CD4-positive, alpha-beta T cell (primary cell): ENCODE data around the gene NEK9. TPM values are rescaled to one million over a fixed set of nuclear protein-coding genes. Genes with fewer than 3 reads are reported as not detected.

Experiments used
- ATAC-seq: fragments of 200-7000 bp; cut with Tn5 transposase; one replicate; pipeline ENCODE4 v1.10.0; 2022; ENCODE audit warnings: mild to moderate bottlenecking; ENCODE audit not compliant: poor library complexity
- CTCF ChIA-PET: fragments of 350-600 bp; sonication (Branson Sonifier 250); formaldehyde crosslinking; loops from one replicate; lab custom pipeline; 2021; ENCODE audit warnings: antibody characterized with exemption, inconsistent platforms; lab: Charles Lee
- POLR2A ChIA-PET: fragments of 350-600 bp; sonication (Branson Sonifier 250); formaldehyde crosslinking; loops from one replicate; lab custom pipeline; 2021; ENCODE audit warnings: antibody characterized with exemption, inconsistent platforms; lab: Charles Lee
- DNase-seq, 14 experiments: peaks; one replicate each; pipeline ENCODE4 v3.0.0-alpha.2; 2013 to 2020; ENCODE audit warnings: mixed read lengths in 2 of 14
- H3K27ac ChIP-seq, 2 donors: one replicate each; pipeline versions ENCODE4 v1.5.1 to v1.7.0; 2013; ENCODE audit warnings: low read length in 2 of 2, low read depth in 1 of 2, mild to moderate bottlenecking in 1 of 2
- H3K27me3 ChIP-seq, 2 experiments: 1 replicate in 1 of 2; 2 replicates in 1 of 2; pipeline versions ENCODE4 v1.6.1 to v1.7.0; 2013; ENCODE audit warnings: low read length in 2 of 2, control low read depth in 1 of 2, mild to moderate bottlenecking in 1 of 2, moderate library complexity in 1 of 2; ENCODE audit not compliant: insufficient read depth in 2 of 2, control insufficient read depth in 1 of 2
- H3K36me3 ChIP-seq: one replicate; pipeline ENCODE4 v1.6.1; 2013; ENCODE audit warnings: low read length, control low read depth; ENCODE audit not compliant: insufficient read depth
- H3K4me1 ChIP-seq: one replicate; pipeline ENCODE4 v1.6.1; 2013; ENCODE audit warnings: low read length, control low read depth; ENCODE audit not compliant: insufficient read depth
- H3K4me3 ChIP-seq: one replicate; pipeline ENCODE4 v1.5.1; 2013; ENCODE audit warnings: mild to moderate bottlenecking, low read length, moderate library complexity
- H3K9me3 ChIP-seq, 2 experiments: 1 replicate in 1 of 2; 2 replicates in 1 of 2; pipeline versions ENCODE4 v1.6.1 to v1.7.0; 2013; ENCODE audit warnings: low read length in 2 of 2, mild to moderate bottlenecking in 2 of 2, control low read depth in 1 of 2, moderate library complexity in 1 of 2; ENCODE audit not compliant: control insufficient read depth in 1 of 2, insufficient read depth in 1 of 2
- H3K27ac Mint-ChIP-seq: one replicate; pipeline ENCODE4 v1.8.0; 2020; ENCODE audit warnings: mixed read lengths
- H3K27me3 Mint-ChIP-seq: one replicate; pipeline ENCODE4 v1.8.0; 2021; ENCODE audit warnings: mixed read lengths
- H3K36me3 Mint-ChIP-seq: one replicate; pipeline ENCODE4 v1.8.0; 2021; ENCODE audit warnings: low read depth, mixed read lengths
- H3K4me1 Mint-ChIP-seq: one replicate; pipeline ENCODE4 v1.8.0; 2021; ENCODE audit warnings: low read depth, mixed read lengths
- H3K4me3 Mint-ChIP-seq: one replicate; pipeline ENCODE4 v1.8.0; 2020; ENCODE audit warnings: mild to moderate bottlenecking, mixed read lengths
- H3K9me3 Mint-ChIP-seq: one replicate; pipeline ENCODE4 v1.8.0; 2020; ENCODE audit warnings: mixed read lengths
- CTCF ChIP-seq: fragments of 200-600 bp; IDR thresholded peaks from one replicate; pipeline ENCODE4 v1.8.0; 2022; ENCODE audit warnings: antibody characterized with exemption, mild to moderate bottlenecking
- intact Hi-C, 2 experiments: fragments of 100-400 bp; cut with DNase I in 1 of 2; cut with micrococcal nuclease in 1 of 2; formaldehyde crosslinking; loops; one replicate each; pipeline versions ENCODE4 v1.15.1 to v1.9.0; 2023 to 2025; cut with DNase I, micrococcal nuclease
- total RNA-seq, 174 experiments: library from RNA in 2 of 174; stranded (reverse) in 2 of 174; gene quantifications; one replicate each; pipeline ENCODE4 v1.2.3 and lab custom pipeline; 2021 to 2026

Gene NEK9
- total RNA-seq, 2 experiments from 2014 or later = 53.5 to 54.1 TPM

GRCh38 chr14:75044322-75044721, 82.5 kb downstream of the NEK9 start:
- no peaks in the 10 kb centered on the region for H3K9me3 Mint-ChIP-seq
- H3K4me3 Mint-ChIP-seq = peak overlapping the region; percentile 38
- DNase-seq = no peak
- ATAC-seq = no peak
- CTCF ChIA-PET = interaction anchor here (1.7 kb wide), 1 partner anchor 44 kb away, joined by 4 read pairs; no protein-coding TSS in a partner anchor
- Histone ChIP-seq H3K27me3 (no peaks in the 10 kb centered on the region), H3K36me3 (peaks cover 10% of the 10 kb centered on the region), H3K27ac (no peak overlapping the region), H3K4me3 (no peak overlapping the region), H3K9me3 (no peaks in the 10 kb centered on the region), H3K4me1 (peaks cover 2% of the 10 kb centered on the region)
- H3K36me3 Mint-ChIP-seq = peaks cover 62% of the 10 kb centered on the region
- H3K27ac Mint-ChIP-seq = no peak overlapping the region
- TF ChIP-seq CTCF = no peak
- H3K27me3 Mint-ChIP-seq = no peaks in the 10 kb centered on the region
- POLR2A ChIA-PET = no interaction called here
- H3K4me1 Mint-ChIP-seq = peaks cover 65% of the 10 kb centered on the region
- intact Hi-C loops = loop anchor here in 1 of 2 experiments (5.0 kb wide), 1 partner anchor 33 kb away; no protein-coding TSS in a partner anchor

- Histone ChIP-seq H3K4me1 (peaks cover 2% of the 10 kb centered on the region), H3K9me3 (no peaks in the 10 kb centered on the region), H3K27me3 (no peaks in the 10 kb centered on the region), H3K4me3 (no peak overlapping the region), H3K27ac (no peak overlapping the region), H3K36me3 (peaks cover 16% of the 10 kb centered on the region)
- peaks cover 42% of the 10 kb centered on the region for H3K4me1 Mint-ChIP-seq
- ATAC-seq (no peak), DNase-seq (no peak)
- TF ChIP-seq CTCF = no peak
- CTCF ChIA-PET = no interaction called here
- H3K27me3 Mint-ChIP-seq = no peaks in the 10 kb centered on the region
- peaks cover 66% of the 10 kb centered on the region for H3K36me3 Mint-ChIP-seq
- intact Hi-C loops = loop anchor here in 1 of 2 experiments (5.0 kb wide), 1 partner anchor 35 kb away; no protein-coding TSS in a partner anchor
- H3K27ac Mint-ChIP-seq = no peak overlapping the region
- no peak overlapping the region for H3K4me3 Mint-ChIP-seq
- H3K9me3 Mint-ChIP-seq = no peaks in the 10 kb centered on the region
- POLR2A ChIA-PET = no interaction called here
These were observed 84.8 kb downstream of the NEK9 start for GRCh38 chr14:75042035-75042434.

- H3K9me3 Mint-ChIP-seq = no peaks in the 10 kb centered on the region
- ATAC-seq (no peak), DNase-seq (no peak)
- intact Hi-C loops = loop anchor here in 1 of 2 experiments (5.0 kb wide), 1 partner anchor 36 kb away; no protein-coding TSS in a partner anchor
- peaks cover 66% of the 10 kb centered on the region for H3K36me3 Mint-ChIP-seq
- Histone ChIP-seq H3K27ac (no peak overlapping the region), H3K9me3 (no peaks in the 10 kb centered on the region), H3K27me3 (no peaks in the 10 kb centered on the region), H3K4me3 (no peak overlapping the region), H3K4me1 (peaks cover 2% of the 10 kb centered on the region), H3K36me3 (peaks cover 20% of the 10 kb centered on the region)
- H3K27me3 Mint-ChIP-seq = no peaks in the 10 kb centered on the region
- H3K4me1 Mint-ChIP-seq = peaks cover 37% of the 10 kb centered on the region
- TF ChIP-seq CTCF = no peak
- CTCF ChIA-PET = interaction anchor here (1.1 kb wide), 1 partner anchor 136 kb away, joined by 3 read pairs; no protein-coding TSS in a partner anchor
- no peak overlapping the region for H3K27ac Mint-ChIP-seq
- no peak overlapping the region for H3K4me3 Mint-ChIP-seq
- POLR2A ChIA-PET = interaction anchor here (0.9 kb wide), 1 partner anchor 8 kb away, joined by 3 read pairs; no protein-coding TSS in a partner anchor
These were observed 85.2 kb downstream of the NEK9 start for GRCh38 chr14:75041613-75042012.
